ENCODE measurements around the gene TRIM47. TPM values are rescaled to one million over a fixed set of nuclear protein-coding genes. Genes with fewer than 3 reads are reported as not detected.
A peak's percentile ranks its signal among the peaks of the same experiment; 100 is the strongest.

The TRIM47 gene
- total and polyA plus RNA-seq, 2 of the 13 experiments (the other 11 are each of a cell fraction or from before 2014, with no cell fraction given) = 33.5 to 82.0 TPM

DNA sequence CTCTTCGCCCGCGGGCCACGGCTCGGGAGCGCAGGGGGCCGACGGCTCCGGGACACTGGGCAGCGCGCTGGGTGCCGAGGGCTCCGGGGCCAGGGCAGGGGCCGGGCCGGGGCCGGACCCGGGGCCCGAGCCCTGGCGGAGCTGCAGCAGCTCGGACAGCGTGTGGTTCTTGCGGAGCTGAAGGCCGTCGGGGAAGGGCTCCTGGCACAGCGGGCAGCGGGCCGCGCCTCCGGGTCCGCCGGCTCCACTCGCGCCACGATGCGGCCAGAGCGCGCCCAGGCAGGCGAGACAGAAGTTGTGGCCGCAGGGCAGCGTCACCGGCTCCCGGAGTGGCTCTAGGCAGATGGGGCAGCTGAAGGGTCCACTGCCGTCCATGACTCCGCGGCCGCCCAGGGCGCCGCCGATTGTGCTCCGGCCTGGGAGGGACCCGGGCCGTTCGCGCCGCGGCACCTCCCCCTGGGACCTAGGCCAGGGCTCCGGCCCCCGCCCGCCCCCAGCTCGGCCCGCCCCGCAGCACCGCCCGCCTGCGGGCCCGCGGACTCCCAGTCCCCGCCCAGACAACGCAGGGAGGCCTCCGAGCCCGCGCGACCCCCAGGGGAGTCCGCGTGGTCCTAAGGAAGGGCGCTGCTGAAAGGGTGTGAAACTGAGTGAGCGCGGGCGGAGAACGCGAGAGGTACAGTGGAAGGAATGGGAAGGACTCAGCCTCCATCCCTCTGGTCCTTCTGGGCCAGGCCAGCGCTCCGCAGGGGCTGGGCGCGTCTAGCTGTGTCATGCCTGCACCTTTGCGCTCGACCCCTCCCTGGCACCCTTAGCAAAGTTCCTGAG is at the start of gene TRIM47 (continued):
- TF ChIP-seq PHF21A (CRISPR knock-in tag; IDR thresholded peaks at IDR 0.05) (peak; percentile 46; the same call in 1 of the 2 replicates), PAX8 (CRISPR knock-in tag; IDR thresholded peaks at IDR 0.05; ENCODE audit: borderline replicate concordance) (peak; percentile 29; the same call in 1 of the 2 replicates), HNF4A (CRISPR knock-in tag; IDR thresholded peaks at IDR 0.05) (peak; percentile 48; the same call in 1 of the 2 replicates), POLR2A (IDR thresholded peaks at IDR 0.05; ENCODE audit: insufficient read depth in 1 of 2, low read depth in 2 of 2, low read length in 2 of 2) (peak in 1 of 2 experiments; percentile 86; a peak in 2 of 4 replicates), KDM3A (CRISPR knock-in tag; IDR thresholded peaks at IDR 0.05; ENCODE audit: low read depth) (peak; percentile 45; the same call in 1 of the 2 replicates), MYNN (CRISPR knock-in tag; IDR thresholded peaks at IDR 0.05; ENCODE audit: low read depth) (0 out of 2 replicates have a peak, but pooled peaks have one; percentile 24), MIXL1 (CRISPR knock-in tag; IDR thresholded peaks at IDR 0.05) (peak; percentile 46; the same call in 1 of the 2 replicates), ZNF460 (CRISPR knock-in tag; IDR thresholded peaks at IDR 0.05; ENCODE audit: borderline replicate concordance) (no peak), ZMAT3 (CRISPR knock-in tag; conservative IDR thresholded peaks at IDR 0.05) (0 out of 2 replicates have a peak, but pooled peaks have one; percentile 72), KLF12 (CRISPR knock-in tag; IDR thresholded peaks at IDR 0.05; ENCODE audit: borderline replicate concordance) (peak; percentile 72; the same call in 1 of the 2 replicates), ZNF564 (CRISPR knock-in tag; IDR thresholded peaks at IDR 0.05) (peak; percentile 7; the same call in 1 of the 2 replicates), BORCS8-MEF2B (CRISPR knock-in tag; IDR thresholded peaks at IDR 0.05) (peak; percentile 54; the same call in 1 of the 2 replicates), SNAPC2 (CRISPR knock-in tag; IDR thresholded peaks at IDR 0.05) (peak; percentile 29), RELA (CRISPR knock-in tag; IDR thresholded peaks at IDR 0.05) (peak; percentile 58; the same call in 1 of the 2 replicates)
- TF ChIP-seq, protein P1, sequence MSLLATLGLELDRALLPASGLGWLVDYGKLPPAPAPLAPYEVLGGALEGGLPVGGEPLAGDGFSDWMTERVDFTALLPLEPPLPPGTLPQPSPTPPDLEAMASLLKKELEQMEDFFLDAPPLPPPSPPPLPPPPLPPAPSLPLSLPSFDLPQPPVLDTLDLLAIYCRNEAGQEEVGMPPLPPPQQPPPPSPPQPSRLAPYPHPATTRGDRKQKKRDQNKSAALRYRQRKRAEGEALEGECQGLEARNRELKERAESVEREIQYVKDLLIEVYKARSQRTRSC (CRISPR knock-in tag; IDR thresholded peaks at IDR 0.05; ENCODE audit: low read depth) = 0 out of 2 replicates have a peak, but pooled peaks have one; percentile 42
- TF ChIP-seq, protein P2, sequence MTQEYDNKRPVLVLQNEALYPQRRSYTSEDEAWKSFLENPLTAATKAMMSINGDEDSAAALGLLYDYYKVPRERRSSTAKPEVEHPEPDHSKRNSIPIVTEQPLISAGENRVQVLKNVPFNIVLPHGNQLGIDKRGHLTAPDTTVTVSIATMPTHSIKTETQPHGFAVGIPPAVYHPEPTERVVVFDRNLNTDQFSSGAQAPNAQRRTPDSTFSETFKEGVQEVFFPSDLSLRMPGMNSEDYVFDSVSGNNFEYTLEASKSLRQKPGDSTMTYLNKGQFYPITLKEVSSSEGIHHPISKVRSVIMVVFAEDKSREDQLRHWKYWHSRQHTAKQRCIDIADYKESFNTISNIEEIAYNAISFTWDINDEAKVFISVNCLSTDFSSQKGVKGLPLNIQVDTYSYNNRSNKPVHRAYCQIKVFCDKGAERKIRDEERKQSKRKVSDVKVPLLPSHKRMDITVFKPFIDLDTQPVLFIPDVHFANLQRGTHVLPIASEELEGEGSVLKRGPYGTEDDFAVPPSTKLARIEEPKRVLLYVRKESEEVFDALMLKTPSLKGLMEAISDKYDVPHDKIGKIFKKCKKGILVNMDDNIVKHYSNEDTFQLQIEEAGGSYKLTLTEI (CRISPR knock-in tag; conservative IDR thresholded peaks at IDR 0.05) = no peak
- TF ChIP-seq, protein P3, sequence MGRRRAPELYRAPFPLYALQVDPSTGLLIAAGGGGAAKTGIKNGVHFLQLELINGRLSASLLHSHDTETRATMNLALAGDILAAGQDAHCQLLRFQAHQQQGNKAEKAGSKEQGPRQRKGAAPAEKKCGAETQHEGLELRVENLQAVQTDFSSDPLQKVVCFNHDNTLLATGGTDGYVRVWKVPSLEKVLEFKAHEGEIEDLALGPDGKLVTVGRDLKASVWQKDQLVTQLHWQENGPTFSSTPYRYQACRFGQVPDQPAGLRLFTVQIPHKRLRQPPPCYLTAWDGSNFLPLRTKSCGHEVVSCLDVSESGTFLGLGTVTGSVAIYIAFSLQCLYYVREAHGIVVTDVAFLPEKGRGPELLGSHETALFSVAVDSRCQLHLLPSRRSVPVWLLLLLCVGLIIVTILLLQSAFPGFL (CRISPR knock-in tag; IDR thresholded peaks at IDR 0.05) = peak; percentile 37; the same call in 1 of the 2 replicates
- TF ChIP-seq, protein P4, sequence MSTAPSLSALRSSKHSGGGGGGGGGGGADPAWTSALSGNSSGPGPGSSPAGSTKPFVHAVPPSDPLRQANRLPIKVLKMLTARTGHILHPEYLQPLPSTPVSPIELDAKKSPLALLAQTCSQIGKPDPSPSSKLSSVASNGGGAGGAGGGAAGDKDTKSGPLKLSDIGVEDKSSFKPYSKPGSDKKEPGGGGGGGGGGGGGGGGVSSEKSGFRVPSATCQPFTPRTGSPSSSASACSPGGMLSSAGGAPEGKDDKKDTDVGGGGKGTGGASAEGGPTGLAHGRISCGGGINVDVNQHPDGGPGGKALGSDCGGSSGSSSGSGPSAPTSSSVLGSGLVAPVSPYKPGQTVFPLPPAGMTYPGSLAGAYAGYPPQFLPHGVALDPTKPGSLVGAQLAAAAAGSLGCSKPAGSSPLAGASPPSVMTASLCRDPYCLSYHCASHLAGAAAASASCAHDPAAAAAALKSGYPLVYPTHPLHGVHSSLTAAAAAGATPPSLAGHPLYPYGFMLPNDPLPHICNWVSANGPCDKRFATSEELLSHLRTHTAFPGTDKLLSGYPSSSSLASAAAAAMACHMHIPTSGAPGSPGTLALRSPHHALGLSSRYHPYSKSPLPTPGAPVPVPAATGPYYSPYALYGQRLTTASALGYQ (CRISPR knock-in tag; IDR thresholded peaks at IDR 0.05) = no peak; the same call in 1 of the 2 replicates
- TF ChIP-seq, protein P5, sequence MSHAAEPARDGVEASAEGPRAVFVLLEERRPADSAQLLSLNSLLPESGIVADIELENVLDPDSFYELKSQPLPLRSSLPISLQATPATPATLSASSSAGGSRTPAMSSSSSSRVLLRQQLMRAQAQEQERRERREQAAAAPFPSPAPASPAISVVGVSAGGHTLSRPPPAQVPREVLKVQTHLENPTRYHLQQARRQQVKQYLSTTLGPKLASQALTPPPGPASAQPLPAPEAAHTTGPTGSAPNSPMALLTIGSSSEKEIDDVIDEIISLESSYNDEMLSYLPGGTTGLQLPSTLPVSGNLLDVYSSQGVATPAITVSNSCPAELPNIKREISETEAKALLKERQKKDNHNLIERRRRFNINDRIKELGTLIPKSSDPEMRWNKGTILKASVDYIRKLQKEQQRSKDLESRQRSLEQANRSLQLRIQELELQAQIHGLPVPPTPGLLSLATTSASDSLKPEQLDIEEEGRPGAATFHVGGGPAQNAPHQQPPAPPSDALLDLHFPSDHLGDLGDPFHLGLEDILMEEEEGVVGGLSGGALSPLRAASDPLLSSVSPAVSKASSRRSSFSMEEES (CRISPR knock-in tag; IDR thresholded peaks at IDR 0.05) = no peak
- TF ChIP-seq, protein P6, sequence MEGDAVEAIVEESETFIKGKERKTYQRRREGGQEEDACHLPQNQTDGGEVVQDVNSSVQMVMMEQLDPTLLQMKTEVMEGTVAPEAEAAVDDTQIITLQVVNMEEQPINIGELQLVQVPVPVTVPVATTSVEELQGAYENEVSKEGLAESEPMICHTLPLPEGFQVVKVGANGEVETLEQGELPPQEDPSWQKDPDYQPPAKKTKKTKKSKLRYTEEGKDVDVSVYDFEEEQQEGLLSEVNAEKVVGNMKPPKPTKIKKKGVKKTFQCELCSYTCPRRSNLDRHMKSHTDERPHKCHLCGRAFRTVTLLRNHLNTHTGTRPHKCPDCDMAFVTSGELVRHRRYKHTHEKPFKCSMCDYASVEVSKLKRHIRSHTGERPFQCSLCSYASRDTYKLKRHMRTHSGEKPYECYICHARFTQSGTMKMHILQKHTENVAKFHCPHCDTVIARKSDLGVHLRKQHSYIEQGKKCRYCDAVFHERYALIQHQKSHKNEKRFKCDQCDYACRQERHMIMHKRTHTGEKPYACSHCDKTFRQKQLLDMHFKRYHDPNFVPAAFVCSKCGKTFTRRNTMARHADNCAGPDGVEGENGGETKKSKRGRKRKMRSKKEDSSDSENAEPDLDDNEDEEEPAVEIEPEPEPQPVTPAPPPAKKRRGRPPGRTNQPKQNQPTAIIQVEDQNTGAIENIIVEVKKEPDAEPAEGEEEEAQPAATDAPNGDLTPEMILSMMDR (CRISPR knock-in tag; IDR thresholded peaks at IDR 0.05) = no peak; the same call in none of the 2 replicates

All from HepG2 (cell line).